ENCODE data around the gene NFIA.

NFIA gene

DNA sequence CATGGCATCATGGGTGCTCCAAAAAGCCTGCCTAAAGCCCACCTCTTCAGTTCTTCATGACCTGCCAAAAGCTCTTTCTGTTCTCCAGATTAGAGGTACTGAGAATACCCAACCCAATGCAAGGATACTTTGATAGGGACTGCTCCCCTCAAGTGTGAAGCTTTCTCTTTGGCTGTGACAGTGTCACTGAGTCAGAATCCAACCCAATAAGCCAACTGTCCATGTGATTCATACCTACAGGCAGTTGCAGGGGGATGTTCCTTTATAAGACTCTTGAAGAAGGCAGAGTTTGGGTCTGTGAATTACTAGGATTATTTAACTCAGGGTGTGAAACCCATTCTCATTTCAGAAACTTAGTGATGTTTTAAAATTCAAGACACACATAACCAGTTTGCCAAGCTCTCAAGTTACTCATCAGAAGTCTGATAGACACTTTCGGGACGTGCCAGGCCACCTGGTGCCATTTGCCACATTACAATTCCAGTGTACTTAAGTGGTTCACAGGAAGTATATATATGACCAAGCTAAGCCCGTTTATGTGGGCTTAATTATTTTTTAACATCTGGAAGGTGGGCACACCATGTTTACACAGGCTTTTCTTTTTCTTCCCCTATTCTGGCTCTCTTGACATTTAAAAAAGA is 265.8 kb downstream of the NFIA start:
- DNase-seq, result no peak

DNA sequence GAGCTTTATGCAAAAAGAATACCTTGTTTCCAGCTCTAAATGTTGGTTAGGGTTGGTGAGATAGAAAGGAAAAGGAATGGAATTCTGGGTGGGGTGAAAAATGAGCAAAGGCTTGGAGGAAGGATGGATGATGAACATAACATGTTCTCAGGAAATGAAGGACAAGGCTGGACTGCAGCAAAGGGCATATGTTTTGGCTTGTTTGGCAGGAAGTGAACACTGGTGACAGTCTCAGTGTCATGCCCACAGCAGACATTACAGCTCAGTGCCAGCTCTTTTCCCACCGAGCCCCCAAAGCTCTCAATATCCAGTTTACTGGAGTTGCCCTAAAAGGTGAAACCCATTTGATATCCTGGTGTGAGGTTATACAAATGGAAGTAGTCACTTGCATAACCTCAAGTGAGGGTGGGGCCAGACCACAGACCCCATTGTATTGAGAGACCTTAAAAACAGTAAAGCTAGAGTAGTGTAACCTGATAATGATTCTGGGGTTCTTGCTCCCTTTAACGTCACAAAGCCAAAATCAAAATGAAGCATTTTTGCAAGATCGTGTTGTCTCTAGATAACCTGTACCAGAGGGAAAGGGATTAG is 270.6 kb downstream of the NFIA start:
- no peak for DNase-seq

DNA sequence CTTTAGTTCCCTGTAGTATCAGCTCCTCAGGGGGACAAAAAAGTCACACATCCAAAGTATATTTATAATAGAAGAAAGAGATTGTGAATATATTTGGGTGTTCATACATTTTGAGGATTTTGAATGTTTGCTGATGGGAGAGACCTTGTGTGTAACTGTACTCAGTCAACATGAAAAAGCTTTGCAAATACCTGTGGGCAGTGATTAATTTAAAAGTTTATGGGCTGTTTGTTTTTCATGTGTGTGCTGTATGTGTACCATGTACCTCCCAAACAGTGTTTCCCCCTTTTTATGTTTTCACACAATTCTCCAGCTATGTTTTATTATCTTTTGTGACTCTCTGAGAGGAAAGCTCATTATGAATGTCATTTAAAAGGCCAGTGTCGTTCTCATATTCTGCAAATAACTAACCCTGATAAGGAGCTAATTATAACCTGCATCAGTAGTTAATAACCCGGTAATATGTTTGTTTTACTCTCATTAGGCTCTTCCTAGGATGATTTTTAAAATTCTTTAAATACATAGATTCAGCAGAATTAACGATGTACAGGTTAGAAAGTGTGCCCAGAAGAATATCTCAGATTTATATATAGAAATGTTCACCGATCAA is 271.5 kb downstream of the NFIA start:
- DNase-seq, result no peak

DNA sequence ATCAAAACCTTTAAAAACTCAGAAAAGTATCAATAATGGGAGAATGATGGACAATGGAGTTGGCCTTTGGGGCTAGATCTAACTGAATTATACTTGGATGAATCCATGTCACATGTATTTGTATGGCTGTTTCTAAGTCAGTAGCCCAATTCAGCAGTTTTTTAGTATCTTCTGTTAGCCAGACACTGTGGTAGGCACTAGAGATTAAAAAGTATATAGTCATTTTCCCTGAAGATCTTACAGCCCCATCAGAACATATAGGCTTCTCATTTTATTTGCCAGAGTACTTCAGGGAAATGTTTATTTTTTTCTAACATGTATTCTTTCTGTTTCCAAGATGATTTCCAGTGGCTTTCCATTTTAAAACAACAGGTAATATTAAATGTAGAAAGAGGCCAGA is 273.7 kb downstream of the NFIA start:
- DNase-seq, result no peak

DNA sequence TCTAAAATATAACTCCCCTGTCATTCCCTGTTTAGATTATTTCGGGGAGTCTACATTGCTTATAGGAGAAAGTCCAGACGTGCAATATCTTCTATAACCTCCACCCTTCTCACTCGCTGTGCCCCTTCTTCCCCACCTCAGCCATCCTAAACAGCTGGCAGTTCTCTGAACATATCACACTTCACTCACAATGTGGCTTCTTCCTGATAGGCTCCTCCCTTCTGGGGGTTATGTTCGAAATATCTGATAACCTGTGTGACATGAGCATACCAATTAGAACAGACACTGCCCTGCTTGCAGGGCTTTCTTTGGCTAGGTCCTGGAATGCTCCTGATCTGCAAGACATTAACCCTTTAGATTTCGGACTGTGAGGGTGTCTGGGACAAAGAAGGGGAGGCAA is 274.6 kb downstream of the NFIA start:
- no peak for DNase-seq

DNA sequence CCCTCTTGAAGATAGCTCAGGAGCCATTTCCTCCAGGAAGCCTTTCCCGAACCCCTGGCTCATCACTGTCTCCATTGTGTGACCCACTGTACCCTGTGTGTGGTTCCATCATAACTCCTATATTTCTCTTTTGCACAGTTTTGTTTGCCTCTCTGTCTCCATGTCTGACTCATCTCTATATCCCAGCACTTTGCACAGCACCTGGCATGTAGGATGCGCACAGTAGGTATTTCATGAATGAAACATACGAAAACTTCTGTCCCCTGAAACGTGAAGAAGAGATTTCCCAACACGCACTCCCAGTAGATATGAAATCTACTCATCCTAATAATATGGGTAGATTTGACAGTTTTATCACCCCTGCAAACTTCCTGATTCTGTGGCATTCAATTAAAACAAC is 275.2 kb downstream of the NFIA start:
- no peak for DNase-seq

DNA sequence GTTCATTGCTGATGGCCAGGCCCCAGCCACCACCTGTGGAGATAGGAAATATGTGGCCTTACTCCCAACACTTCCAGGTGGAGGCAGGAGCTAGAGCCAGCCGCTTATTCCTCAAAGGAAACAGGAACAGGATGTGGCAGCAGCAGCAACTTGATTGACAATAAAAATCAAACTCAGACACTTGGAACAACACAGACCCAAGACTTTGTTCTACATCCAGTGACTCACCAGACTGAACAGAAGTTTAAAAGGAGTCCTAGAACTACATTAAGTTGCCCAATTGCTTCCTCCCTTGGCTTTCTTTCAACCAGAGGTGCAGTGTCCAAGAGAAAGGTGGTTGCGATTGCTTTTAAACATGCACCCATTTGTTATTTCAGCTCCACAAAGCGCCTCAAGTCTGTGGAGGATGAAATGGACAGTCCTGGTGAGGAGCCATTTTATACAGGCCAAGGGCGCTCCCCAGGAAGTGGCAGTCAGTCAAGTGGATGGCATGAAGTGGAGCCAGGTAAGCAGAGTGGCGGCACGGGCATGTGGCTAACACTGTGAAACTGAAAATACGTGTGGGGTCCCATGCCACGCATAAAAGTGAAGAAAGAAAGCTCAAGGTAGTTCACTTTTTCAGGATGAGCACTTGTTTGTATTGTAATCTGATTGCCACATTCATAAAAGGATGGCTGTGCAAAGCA is 276.6 kb downstream of the NFIA start:
- DNase-seq, result no peak

DNA sequence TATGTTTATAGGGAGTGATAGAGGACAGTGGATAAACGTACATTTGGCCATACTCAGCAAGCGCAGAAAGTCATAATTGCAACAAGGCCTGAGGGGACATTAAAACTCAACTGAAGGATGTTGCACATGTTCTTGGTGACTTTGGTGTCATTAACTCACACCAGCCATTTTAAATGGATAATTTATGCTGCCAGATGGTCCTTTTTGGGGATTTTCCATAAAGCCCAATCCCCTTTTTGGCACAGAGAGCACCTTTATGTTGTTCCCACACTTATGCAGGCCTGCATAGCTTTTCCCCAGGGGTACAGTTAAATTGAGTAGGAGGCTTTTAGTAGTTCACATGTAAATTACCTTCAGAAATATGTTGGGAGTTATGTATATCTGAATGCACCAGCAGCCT is 279.6 kb downstream of the NFIA start:
- no peak for DNase-seq

DNA sequence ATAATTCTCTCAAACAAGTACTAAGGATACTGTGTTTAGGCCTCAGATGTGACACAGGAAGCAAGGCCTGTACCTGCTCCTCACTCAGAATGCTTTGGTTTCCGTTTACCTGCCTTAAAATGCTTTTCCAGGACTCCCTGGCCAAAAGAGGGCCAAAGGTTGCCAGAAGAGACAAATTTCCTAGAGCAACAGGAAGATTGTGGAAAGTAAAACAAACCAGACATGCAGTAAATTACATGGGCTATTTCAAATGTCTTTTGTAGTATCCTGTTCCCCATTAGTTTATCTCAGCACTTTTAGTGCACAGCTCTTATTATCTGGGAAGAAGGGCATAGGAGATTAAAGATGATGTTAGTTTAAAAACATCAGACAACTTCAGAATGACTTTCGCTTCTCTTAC is 280.0 kb downstream of the NFIA start:
- no peak for DNase-seq

DNA sequence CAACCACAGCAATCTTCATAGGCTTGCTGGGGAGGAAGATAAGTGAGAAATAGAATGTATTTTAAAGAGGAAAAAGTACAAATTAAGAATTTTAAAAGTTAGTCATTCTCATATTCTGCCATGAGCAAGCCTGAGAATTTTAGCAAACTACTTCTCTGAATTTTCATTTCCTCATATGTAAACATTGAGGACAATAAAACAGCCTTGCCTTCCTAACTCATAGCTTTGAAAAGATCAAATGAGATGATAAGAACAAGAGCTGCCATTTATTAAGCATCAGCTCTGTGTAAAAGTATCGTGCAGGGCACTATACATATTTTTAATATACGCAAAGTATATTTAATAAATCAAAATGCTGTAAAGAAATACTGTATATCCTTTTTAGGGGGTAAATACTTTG is 286.0 kb downstream of the NFIA start:
- no peak for DNase-seq

DNA sequence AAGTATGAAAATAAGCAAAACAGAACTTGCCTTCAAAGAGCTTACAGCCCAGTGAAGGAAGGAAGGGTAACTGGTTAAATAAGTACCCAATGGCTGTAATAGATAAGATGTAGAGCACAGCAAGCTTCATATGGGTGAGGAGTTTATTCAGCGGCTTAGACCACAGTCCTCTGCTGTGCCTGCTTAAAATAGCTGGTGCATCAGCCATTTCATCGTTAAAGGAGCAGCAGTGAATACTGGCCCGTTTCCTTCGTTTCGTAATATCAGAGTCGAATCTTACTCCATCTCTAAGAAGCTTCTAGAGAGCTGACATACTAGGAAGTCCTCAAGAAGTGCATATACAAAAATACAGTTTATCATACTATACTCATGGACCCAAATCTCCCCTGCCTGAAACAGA is 286.5 kb downstream of the NFIA start:
- DNase-seq, result no peak

DNA sequence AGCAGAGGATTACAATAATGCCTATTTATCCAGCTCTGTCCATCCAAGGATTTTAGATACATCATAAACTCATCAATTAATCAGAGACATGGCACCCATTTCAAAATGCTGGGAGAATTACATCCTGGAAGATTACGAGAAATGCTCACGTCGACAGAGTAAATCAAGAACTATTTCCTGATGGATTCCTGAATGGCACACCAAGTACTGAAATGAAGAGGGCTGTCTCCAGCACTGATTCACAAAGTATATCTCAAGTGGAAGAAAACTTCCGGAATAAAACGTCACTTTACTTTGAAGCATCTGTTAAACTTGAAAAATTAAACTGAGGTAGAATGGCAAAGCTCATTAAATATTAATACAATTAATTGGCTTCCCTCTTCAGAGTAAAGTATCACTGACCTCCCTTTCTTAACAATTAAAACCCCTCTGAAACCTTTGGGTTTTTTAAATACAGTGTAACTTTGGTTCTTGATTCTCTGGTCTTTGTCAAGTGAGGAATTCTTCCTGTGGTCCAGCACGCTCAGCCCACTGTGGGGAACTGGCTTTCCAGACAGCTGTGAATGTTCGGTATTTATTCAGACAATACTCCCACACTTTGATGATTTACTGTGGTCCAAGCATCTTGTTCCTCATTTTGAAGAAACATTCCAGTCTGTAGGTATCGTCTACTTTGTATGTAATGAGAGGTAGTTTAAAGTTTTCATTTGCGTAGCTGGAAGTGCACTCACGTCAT is 288.0 kb downstream of the NFIA start:
- no peak for DNase-seq

DNA sequence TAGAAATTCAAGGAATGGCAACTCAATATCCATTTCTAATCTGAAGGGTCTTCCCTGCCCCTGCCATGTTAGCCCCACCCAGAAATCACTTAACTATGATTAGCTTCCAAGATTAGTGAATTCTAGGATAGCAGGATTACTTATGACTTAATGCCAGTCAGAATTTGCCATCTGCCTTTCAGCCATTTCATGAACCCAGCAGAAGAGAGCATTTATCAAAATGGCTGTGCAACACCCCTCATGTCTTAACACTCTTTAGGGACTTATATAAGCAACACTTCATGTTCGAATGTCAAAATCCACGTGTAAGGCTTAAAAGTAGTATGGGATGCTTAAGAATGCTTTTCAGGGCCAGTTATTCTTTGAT is 288.5 kb downstream of the NFIA start:
- no peak for DNase-seq

DNA sequence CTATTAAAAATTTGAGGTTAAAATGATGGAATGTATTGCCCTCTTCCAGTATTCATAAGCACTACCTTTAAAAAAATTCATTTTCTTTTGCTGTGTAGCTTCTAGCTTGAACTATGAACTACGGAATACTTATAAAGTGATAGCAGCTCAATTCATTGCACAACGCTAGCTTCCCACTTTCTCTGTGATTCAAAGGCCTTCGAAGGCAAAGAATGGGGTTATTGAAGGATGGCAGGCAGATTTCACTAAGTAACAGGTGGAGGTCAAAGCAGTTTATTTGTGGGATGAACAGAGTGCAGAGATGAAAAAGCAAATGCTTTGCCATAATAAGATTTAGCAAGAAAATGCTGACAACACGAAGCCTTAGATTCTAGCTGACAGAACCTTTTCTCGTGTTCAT is 290.6 kb downstream of the NFIA start:
- DNase-seq, result no peak

DNA sequence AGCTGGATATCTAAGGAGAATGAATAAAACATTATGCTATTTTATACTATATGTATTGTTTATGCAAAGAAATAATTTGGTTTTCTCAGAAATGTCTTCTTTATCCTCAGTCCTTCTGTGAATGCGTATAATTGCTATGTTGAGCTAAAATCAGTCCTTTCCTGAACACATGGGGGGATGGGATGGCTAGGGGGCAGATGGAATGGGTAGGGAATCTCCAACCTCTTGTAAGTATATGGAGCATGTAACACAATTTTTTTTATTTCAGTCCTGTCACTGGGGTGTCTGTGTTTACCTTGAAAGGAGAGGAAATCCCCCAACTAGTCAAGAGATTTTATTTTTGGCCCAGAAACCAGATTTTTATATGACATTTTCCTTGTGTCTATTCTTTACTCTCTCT is 291.8 kb downstream of the NFIA start:
- no peak for DNase-seq

DNA sequence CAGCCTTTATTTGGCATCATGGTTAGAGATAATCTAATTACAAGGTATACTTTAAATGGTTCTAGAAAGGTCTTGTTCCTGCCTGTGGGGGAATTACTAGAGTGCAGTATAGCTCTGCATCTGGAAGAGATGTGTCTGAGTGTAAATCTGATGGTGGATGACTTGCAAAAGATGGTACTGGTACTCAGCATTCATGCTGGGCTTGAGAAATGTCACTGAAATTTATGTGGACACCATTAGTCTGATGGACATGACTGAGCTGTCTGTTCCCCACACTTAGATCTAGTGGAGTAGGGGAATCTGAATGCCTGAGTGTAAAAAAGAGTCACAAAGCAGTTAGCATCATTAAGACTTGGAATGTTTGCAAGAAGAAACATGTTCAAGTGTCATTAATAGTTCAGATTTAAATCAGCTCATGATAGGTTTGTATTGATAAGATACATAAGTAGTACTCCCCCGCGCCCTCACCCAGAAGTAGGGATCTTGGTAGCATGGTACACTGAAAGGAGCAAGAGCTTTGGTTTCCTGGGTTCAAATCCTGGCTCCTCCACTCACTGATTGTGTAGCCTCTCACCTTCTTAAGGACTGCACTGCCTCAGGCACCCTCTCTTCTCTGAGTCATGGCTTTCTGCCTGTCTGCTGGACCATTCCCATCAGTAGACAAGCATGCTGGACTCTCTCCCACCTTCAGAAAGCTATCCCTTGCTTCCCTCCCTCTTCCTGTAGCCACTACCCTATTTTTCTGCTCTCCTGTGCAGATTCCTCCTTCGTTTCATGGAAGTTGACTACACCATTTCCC is 292.9 kb downstream of the NFIA start:
- no peak for DNase-seq

DNA sequence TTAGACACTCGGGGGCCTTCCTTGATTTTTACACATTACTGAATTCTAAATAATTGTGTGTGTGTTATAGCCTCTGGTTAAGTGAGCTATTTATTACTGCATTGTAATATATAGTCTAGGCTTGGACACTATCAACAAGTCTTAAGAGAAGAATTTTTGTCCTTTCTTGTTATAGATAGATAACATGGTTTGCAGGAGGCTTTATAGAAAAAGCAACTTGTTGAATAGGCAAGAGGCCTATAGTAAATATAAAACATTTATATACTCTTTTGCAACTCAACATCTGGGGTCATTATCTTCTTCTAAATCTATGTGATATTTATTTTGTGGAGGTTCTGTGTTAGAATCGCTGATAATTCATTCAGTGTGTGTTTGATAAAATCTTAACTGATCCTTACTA is 293.8 kb downstream of the NFIA start:
- DNase-seq, result no peak

DNA sequence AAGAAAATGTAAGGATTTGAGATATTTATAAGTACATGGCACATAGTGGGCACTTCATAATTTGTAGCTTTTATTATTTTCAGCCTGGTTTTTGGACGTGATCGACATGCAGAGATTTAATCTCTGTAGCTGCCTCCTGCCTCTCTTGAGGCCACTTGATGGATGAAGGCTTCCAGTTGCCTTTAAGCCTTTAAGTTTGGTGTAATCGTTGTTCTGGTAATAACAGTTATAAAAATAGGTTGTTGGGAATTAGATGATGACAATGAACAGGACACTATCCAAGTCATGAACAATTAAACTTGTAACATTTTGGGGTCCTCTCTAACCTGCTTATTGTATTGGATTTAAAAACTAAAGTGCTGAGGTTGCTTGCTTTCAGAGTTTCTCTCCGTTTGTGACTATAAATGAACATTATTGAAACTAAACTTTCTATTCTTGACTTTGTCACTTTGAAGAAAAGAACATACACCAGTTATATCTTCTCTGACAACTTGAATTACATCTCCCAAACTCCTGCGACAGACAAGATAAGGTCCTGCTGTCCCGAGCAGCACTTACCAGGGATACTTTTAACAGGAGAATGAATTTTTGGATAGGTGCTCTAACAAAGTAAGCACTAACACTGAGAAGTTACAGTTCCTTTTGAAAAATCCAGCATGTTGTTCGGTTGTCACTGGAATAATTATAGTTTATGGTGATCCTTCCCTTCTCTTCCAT is 295.0 kb downstream of the NFIA start:
- no peak for DNase-seq

DNA sequence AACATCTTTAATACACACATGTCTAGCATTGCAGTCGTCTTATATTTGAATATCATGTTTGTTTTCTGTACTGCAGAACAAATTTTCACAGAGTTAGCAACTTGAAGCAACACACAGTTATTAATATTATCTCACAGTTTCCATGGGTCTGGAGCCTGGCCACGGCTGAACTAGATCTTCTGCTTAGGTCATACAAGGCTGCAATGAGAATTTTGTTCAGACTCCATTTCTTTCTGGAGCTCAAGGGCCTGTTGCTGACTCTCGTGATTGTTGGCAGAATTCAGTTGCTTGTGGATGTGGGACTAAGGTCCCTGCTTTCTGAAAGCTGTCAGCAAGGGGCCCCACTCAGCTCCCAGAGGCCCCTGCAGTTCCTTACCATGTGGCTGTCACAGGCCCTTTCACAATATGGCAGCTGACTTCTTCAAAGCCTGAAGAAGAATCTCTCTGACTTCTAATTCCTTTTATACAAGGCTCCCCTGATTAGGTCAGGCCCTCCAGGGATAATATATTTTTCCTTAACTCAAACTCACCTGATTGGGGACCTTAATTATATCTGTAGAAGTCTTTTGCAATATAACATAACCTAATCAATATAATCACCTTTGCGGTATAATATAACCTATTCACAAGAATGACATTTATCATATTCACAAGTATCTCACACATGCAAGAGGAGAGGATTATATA is 296.3 kb downstream of the NFIA start:
- no peak for DNase-seq

DNA sequence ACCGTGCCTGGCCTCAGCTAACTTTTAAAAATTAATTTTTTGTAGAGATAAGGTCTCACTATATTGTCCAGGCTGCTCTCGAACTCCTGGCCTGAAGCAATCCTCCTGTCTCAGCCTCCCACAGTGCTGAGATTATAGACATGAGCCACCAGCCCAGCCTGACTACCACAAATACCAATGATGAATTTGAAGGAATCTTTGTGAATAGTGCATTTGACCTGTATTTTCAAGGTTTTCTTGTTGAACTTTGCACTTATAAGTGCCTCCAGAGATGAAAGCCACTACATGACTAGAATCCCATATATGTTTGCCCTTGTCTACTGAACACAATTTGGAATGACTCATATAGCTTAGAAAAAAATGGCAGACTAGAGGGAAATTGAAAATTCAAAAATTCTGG is 297.3 kb downstream of the NFIA start:
- DNase-seq, result no peak

DNA sequence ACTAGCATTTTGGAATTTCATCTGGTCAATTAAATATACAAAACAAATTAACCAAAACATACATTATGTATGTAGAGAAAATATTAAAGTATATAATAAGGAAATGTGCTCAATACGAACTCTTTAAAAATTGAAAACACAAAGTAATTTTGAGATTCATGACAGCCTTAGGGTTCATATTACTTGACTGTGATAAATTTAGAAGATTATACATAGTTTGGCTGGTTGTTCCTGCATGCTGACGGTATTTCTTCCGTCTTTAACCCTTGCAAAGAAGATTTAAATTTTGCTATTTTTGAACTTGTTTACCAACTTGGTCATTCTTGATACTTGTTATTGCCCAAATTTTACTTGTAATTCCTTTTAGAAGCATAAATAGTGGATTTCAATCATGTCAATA is 298.2 kb downstream of the NFIA start:
- no peak for DNase-seq

DNA sequence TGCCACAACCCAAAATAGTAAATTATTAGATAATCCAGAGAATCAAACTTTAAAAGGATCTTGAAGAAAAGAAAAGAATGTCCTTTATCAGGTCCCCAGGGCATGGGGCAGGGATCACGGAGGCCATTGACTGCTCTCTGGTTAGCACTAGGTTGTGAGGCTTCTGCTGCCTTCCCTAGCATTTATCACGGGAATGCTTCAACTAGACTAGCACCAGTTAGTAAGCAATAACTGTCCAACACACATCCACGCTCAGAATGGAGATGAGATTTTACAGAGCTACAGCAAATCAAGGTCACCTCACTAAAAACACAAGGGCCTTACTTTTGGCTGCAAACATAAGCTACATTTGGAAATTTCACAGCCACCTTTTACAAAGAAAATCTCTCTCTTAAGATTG is 304.0 kb downstream of the NFIA start:
- DNase-seq, result no peak
